DND-41 (cell line): ENCODE data around the gene MCC.

ENCODE experiments used
- CTCF ChIP-seq: IDR thresholded peaks from 2 replicates; pipeline ENCODE4 v1.5.1; 2012; ENCODE audit warnings: borderline replicate concordance, low read length, moderate library complexity, mild to moderate bottlenecking; ENCODE audit not compliant: poor library complexity, severe bottlenecking; ENCODE audit errors: extremely low read depth
- EZH2 ChIP-seq: IDR thresholded peaks from 3 replicates; pipeline ENCODE4 v1.6.1; 2012; ENCODE audit warnings: borderline replicate concordance, low read depth, mild to moderate bottlenecking, moderate library complexity, low read length, inconsistent platforms; ENCODE audit not compliant: severe bottlenecking

GRCh38 chr5:113257545-113257944, 230.7 kb downstream of the MCC start:
- TF ChIP-seq CTCF (no peak), EZH2 (no peak)
